GM23338 (cell line): Measurements from ENCODE around the gene PDIA6. TPM values are rescaled to one million over a fixed set of nuclear protein-coding genes. Genes with fewer than 3 reads are reported as not detected.

Experiments
- ATAC-seq: fragments of 200-7000 bp; cut with Tn5 transposase; 3 replicates; pipeline ENCODE4 v1.9.1; 2020
- DNase-seq: peaks from one replicate; pipeline ENCODE4 v3.0.0-alpha.2; 2015; ENCODE audit warnings: low spot score
- H2AFZ ChIP-seq: fragments of 200-600 bp; sonication (generic); 2 replicates; pipeline ENCODE4 v1.8.0; 2016; ENCODE audit warnings: antibody characterized with exemption, mild to moderate bottlenecking, moderate library complexity
- H3F3A ChIP-seq: fragments of 200-600 bp; sonication (generic); replicated peaks from 2 replicates; pipeline ENCODE4 v1.8.0; 2017; ENCODE audit warnings: antibody characterized with exemption, mixed run types, low read depth
- H3K27ac ChIP-seq: fragments of 200-600 bp; sonication (generic); 2 replicates; pipeline ENCODE4 v1.6.1; 2016; ENCODE audit warnings: low read depth
- H3K27me3 ChIP-seq: fragments of 200-600 bp; sonication (generic); 2 replicates; pipeline ENCODE4 v1.8.0; 2016; ENCODE audit warnings: mild to moderate bottlenecking, mixed run types, moderate library complexity; ENCODE audit not compliant: insufficient read depth
- H3K36me3 ChIP-seq: fragments of 200-600 bp; sonication (generic); 2 replicates; pipeline ENCODE4 v1.8.0; 2016; ENCODE audit warnings: mild to moderate bottlenecking; ENCODE audit not compliant: insufficient read depth
- H3K4me1 ChIP-seq: fragments of 200-600 bp; sonication (generic); 2 replicates; pipeline ENCODE4 v1.8.0; 2016; ENCODE audit warnings: mild to moderate bottlenecking, moderate library complexity; ENCODE audit not compliant: insufficient read depth
- H3K4me2 ChIP-seq: fragments of 200-600 bp; sonication (generic); 2 replicates; pipeline ENCODE4 v1.7.1; 2017; ENCODE audit warnings: mixed run types
- H3K4me3 ChIP-seq: fragments of 200-600 bp; sonication (generic); 2 replicates; pipeline ENCODE4 v1.6.1; 2016; ENCODE audit warnings: mixed run types
- H3K79me2 ChIP-seq: fragments of 200-600 bp; sonication (generic); replicated peaks from 2 replicates; pipeline ENCODE4 v1.8.0; 2017; ENCODE audit warnings: mild to moderate bottlenecking; ENCODE audit not compliant: insufficient read depth
- H3K9me2 ChIP-seq: fragments of 200-600 bp; sonication (generic); 2 replicates; pipeline ENCODE4 v1.8.0; 2017; ENCODE audit not compliant: insufficient read depth
- H4K20me1 ChIP-seq: fragments of 200-600 bp; sonication (generic); replicated peaks from 2 replicates; pipeline ENCODE4 v1.8.0; 2017; ENCODE audit warnings: mild to moderate bottlenecking; ENCODE audit not compliant: insufficient read depth
- H3K27ac Mint-ChIP-seq: 2 replicates; pipeline ENCODE4 v1.8.0; 2020; ENCODE audit warnings: inconsistent platforms, mild to moderate bottlenecking, moderate library complexity, mixed read lengths
- H3K27me3 Mint-ChIP-seq: 3 replicates; pipeline ENCODE4 v1.8.0; 2022; ENCODE audit warnings: low read depth, mild to moderate bottlenecking, moderate library complexity, mixed read lengths, inconsistent platforms; ENCODE audit not compliant: insufficient read depth, poor library complexity
- H3K36me3 Mint-ChIP-seq: 3 replicates; pipeline ENCODE4 v1.8.0; 2021; ENCODE audit warnings: low read depth, mild to moderate bottlenecking, inconsistent platforms, moderate library complexity, mixed read lengths
- H3K4me1 Mint-ChIP-seq: 3 replicates; pipeline ENCODE4 v1.8.0; 2020; ENCODE audit warnings: mild to moderate bottlenecking, inconsistent platforms, mixed read lengths
- H3K4me3 Mint-ChIP-seq: 3 replicates; pipeline ENCODE4 v1.8.0; 2021; ENCODE audit warnings: moderate library complexity, mild to moderate bottlenecking, inconsistent platforms, mixed read lengths
- H3K9me3 Mint-ChIP-seq: 3 replicates; pipeline ENCODE4 v1.8.0; 2020; ENCODE audit warnings: moderate library complexity, mild to moderate bottlenecking, inconsistent platforms, mixed read lengths
- CREB1 ChIP-seq: fragments of 250-450 bp; sonication (Bioruptor Pico); IDR thresholded peaks from 2 replicates; pipeline ENCODE4 v1.5.0; 2020; ENCODE audit warnings: low read depth, mild to moderate bottlenecking, moderate library complexity
- ETS1 ChIP-seq: IDR thresholded peaks from 2 replicates; pipeline ENCODE4 v1.6.1; 2016; ENCODE audit warnings: antibody characterized with exemption
- EZH2 ChIP-seq: fragments of 200-600 bp; sonication (generic); IDR thresholded peaks from one replicate; pipeline ENCODE4 v1.8.0; 2017; ENCODE audit warnings: antibody characterized with exemption, mild to moderate bottlenecking, low read depth; ENCODE audit not compliant: unreplicated experiment
- EZH2phosphoT487 ChIP-seq: fragments of 200-600 bp; sonication (generic); IDR thresholded peaks from one replicate; pipeline ENCODE4 v1.8.1; 2018; ENCODE audit warnings: antibody characterized with exemption; ENCODE audit not compliant: unreplicated experiment
- JUNB ChIP-seq: IDR thresholded peaks from one replicate; pipeline ENCODE4 v1.6.1; 2016; ENCODE audit warnings: antibody characterized with exemption; ENCODE audit not compliant: unreplicated experiment
- NANOG ChIP-seq: IDR thresholded peaks from 2 replicates; pipeline ENCODE4 v1.6.1; 2016; ENCODE audit warnings: antibody characterized with exemption, borderline replicate concordance
- POLR2AphosphoS5 ChIP-seq: IDR thresholded peaks from 2 replicates; pipeline ENCODE4 v1.6.1; 2016; ENCODE audit warnings: antibody characterized with exemption, low read depth
- REST ChIP-seq: IDR thresholded peaks from one replicate; pipeline ENCODE4 v1.6.1; 2018; ENCODE audit warnings: antibody characterized with exemption; ENCODE audit not compliant: unreplicated experiment
- STAT1 ChIP-seq: IDR thresholded peaks from one replicate; pipeline ENCODE4 v1.6.1; 2016; ENCODE audit warnings: antibody characterized with exemption; ENCODE audit not compliant: unreplicated experiment
- ZNF114 ChIP-seq: fragments of 250-450 bp; sonication (Bioruptor Pico); IDR thresholded peaks from 2 replicates; pipeline ENCODE4 v1.5.0; 2020; ENCODE audit warnings: mild to moderate bottlenecking, moderate library complexity
- ZNF331 ChIP-seq: fragments of 250-450 bp; sonication (Bioruptor Pico); IDR thresholded peaks from 2 replicates; pipeline ENCODE4 v1.5.0; 2020; ENCODE audit warnings: low read depth, mild to moderate bottlenecking, moderate library complexity
- polyA plus RNA-seq: library from polyadenylated mRNA; unstranded; fragments of >200 nt; fragmentation: Nextera tagmentation; extraction: Ambion mirVana; gene quantifications from 2 replicates; pipeline ENCODE4 v1.2.1, GENCODE V29; 2016
- total RNA-seq: library from RNA; depleted of rRNA; stranded (reverse); fragments of >200 nt; shearing (Covaris generic); gene quantifications from 2 replicates; pipeline ENCODE4 v1.2.3, GENCODE V29; 2014
- TF ChIP-seq, protein P1 (sequence below), 2 experiments: fragments of 200-600 bp in 1 of 2; sonication (generic) in 1 of 2; conservative IDR thresholded peaks; 2 replicates each; pipeline versions ENCODE4 v1.5.1 to v1.6.1; 2016 to 2017; ENCODE audit warnings: antibody characterized with exemption in 2 of 2, low read depth in 2 of 2, mild to moderate bottlenecking in 2 of 2, moderate library complexity in 1 of 2
- TF ChIP-seq, protein P2 (sequence below): fragments of 250-450 bp; sonication (Bioruptor Pico); IDR thresholded peaks from 2 replicates; pipeline ENCODE4 v1.5.0; 2020; ENCODE audit warnings: mild to moderate bottlenecking, moderate library complexity

PDIA6 gene
- total and polyA plus RNA-seq, 2 experiments from 2014 or later, result 331 to 382 TPM

DNA sequence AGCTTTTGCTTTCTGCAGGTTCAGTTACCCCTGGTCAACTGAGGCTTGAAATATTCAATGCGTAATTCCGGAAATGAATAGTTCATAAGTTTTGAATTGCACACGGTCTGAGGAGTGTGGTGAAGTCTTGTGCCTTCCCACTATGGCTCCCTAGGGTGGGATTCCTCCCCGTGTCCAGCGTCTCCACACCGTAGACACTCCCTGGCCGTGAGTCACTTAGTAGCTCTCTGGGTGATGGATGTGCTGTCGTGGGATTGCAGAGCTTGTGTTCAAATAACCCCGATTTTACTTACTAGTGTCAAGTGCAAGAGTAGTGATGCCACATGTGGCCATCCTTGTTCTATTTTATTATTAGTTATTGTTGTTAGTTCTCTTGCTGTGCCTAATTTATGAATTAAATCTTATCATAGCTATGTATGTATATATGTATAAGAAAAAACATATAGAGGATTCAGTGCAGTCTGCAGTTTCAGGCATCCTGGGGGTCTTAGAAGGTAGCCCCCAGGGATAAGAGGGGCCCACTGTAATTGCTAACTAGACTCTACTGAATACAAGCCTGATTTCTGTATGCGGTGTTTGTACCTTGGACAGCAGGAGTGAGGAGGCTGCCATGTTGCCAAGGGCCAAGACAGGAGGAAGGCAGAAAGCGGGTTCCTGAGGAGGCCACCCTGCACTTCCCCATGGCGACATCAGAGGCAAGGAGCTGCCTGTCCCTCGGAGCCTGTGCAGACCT lies 47.7 kb upstream of the PDIA6 start:
- DNase-seq, result no peak
- ATAC-seq, result no peak
- H2AFZ ChIP-seq, result no peak overlapping the region
- H3K27ac ChIP-seq, result no peak overlapping the region
- H3K4me1 ChIP-seq, result no peaks in the 10 kb centered on the region
- TF ChIP-seq POLR2AphosphoS5 (no peak), ETS1 (no peak), ZNF331 (CRISPR knock-in tag) (no peak), ZNF114 (CRISPR knock-in tag) (no peak), CREB1 (CRISPR knock-in tag) (no peak), EZH2phosphoT487 (no peak), REST (no peak), STAT1 (no peak), NANOG (no peak), EZH2 (no peak), JUNB (no peak)
- TF ChIP-seq, protein P1, sequence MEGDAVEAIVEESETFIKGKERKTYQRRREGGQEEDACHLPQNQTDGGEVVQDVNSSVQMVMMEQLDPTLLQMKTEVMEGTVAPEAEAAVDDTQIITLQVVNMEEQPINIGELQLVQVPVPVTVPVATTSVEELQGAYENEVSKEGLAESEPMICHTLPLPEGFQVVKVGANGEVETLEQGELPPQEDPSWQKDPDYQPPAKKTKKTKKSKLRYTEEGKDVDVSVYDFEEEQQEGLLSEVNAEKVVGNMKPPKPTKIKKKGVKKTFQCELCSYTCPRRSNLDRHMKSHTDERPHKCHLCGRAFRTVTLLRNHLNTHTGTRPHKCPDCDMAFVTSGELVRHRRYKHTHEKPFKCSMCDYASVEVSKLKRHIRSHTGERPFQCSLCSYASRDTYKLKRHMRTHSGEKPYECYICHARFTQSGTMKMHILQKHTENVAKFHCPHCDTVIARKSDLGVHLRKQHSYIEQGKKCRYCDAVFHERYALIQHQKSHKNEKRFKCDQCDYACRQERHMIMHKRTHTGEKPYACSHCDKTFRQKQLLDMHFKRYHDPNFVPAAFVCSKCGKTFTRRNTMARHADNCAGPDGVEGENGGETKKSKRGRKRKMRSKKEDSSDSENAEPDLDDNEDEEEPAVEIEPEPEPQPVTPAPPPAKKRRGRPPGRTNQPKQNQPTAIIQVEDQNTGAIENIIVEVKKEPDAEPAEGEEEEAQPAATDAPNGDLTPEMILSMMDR (conservative IDR thresholded peaks at IDR 0.05; ENCODE audit: low read depth in 2 of 2), result no peak
- TF ChIP-seq, protein P2, sequence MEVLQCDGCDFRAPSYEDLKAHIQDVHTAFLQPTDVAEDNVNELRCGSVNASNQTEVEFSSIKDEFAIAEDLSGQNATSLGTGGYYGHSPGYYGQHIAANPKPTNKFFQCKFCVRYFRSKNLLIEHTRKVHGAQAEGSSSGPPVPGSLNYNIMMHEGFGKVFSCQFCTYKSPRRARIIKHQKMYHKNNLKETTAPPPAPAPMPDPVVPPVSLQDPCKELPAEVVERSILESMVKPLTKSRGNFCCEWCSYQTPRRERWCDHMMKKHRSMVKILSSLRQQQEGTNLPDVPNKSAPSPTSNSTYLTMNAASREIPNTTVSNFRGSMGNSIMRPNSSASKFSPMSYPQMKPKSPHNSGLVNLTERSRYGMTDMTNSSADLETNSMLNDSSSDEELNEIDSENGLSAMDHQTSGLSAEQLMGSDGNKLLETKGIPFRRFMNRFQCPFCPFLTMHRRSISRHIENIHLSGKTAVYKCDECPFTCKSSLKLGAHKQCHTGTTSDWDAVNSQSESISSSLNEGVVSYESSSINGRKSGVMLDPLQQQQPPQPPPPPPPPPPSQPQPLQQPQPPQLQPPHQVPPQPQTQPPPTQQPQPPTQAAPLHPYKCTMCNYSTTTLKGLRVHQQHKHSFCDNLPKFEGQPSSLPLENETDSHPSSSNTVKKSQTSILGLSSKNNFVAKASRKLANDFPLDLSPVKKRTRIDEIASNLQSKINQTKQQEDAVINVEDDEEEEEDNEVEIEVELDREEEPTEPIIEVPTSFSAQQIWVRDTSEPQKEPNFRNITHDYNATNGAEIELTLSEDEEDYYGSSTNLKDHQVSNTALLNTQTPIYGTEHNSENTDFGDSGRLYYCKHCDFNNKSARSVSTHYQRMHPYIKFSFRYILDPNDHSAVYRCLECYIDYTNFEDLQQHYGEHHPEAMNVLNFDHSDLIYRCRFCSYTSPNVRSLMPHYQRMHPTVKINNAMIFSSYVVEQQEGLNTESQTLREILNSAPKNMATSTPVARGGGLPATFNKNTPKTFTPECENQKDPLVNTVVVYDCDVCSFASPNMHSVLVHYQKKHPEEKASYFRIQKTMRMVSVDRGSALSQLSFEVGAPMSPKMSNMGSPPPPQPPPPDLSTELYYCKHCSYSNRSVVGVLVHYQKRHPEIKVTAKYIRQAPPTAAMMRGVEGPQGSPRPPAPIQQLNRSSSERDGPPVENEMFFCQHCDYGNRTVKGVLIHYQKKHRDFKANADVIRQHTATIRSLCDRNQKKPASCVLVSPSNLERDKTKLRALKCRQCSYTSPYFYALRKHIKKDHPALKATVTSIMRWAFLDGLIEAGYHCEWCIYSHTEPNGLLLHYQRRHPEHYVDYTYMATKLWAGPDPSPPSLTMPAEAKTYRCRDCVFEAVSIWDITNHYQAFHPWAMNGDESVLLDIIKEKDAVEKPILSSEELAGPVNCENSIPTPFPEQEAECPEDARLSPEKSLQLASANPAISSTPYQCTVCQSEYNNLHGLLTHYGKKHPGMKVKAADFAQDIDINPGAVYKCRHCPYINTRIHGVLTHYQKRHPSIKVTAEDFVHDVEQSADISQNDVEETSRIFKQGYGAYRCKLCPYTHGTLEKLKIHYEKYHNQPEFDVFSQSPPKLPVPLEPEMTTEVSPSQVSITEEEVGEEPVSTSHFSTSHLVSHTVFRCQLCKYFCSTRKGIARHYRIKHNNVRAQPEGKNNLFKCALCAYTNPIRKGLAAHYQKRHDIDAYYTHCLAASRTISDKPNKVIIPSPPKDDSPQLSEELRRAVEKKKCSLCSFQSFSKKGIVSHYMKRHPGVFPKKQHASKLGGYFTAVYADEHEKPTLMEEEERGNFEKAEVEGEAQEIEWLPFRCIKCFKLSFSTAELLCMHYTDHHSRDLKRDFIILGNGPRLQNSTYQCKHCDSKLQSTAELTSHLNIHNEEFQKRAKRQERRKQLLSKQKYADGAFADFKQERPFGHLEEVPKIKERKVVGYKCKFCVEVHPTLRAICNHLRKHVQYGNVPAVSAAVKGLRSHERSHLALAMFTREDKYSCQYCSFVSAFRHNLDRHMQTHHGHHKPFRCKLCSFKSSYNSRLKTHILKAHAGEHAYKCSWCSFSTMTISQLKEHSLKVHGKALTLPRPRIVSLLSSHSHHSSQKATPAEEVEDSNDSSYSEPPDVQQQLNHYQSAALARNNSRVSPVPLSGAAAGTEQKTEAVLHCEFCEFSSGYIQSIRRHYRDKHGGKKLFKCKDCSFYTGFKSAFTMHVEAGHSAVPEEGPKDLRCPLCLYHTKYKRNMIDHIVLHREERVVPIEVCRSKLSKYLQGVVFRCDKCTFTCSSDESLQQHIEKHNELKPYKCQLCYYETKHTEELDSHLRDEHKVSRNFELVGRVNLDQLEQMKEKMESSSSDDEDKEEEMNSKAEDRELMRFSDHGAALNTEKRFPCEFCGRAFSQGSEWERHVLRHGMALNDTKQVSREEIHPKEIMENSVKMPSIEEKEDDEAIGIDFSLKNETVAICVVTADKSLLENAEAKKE (CRISPR knock-in tag), result no peak
- no peak overlapping the region for H3K4me3 Mint-ChIP-seq
- H3F3A ChIP-seq, result no peaks in the 10 kb centered on the region
- peaks cover 14% of the 10 kb centered on the region; the same call in 2 of the 3 replicates for H3K4me1 Mint-ChIP-seq
- H3K9me3 Mint-ChIP-seq, result no peaks in the 10 kb centered on the region
- no peaks in the 10 kb centered on the region for H4K20me1 ChIP-seq
- H3K9me2 ChIP-seq, result no peaks in the 10 kb centered on the region
- H3K79me2 ChIP-seq, result no peaks in the 10 kb centered on the region
- no peak overlapping the region for H3K27ac Mint-ChIP-seq
- H3K36me3 Mint-ChIP-seq, result no peaks in the 10 kb centered on the region
- no peak overlapping the region for H3K4me2 ChIP-seq
- H3K4me3 ChIP-seq, result no peak overlapping the region
- H3K36me3 ChIP-seq, result no peaks in the 10 kb centered on the region
- H3K27me3 Mint-ChIP-seq, result peaks cover 5% of the 10 kb centered on the region
- no peaks in the 10 kb centered on the region for H3K27me3 ChIP-seq
